ENCODE results near the gene ARHGAP9.

The ARHGAP9 gene

GRCh38 chr12:57471661-57472060 lies 8.0 kb downstream of the ARHGAP9 start:
- no peak for DNase-seq

GRCh38 chr12:57470970-57471656 lies 8.6 kb downstream of the ARHGAP9 start:
- DNase-seq = no peak

GRCh38 chr12:57470286-57470969 lies 9.2 kb downstream of the ARHGAP9 start:
- no peak for DNase-seq

GRCh38 chr12:57469296-57470164 lies 10.1 kb downstream of the ARHGAP9 start:
- DNase-seq = no peak

- DNase-seq = no peak
Measured at GRCh38 chr12:57467915-57468314, 11.8 kb downstream of the ARHGAP9 start.

GRCh38 chr12:57467212-57467874 lies 12.3 kb downstream of the ARHGAP9 start:
- DNase-seq = no peak

- DNase-seq = no peak
Measured at GRCh38 chr12:57465747-57466505, 13.7 kb downstream of the ARHGAP9 start.

- DNase-seq = no peak
Measured at GRCh38 chr12:57465030-57465746, 14.5 kb downstream of the ARHGAP9 start.

- DNase-seq = no peak
Measured at GRCh38 chr12:57464569-57464968, 15.1 kb downstream of the ARHGAP9 start.

- DNase-seq = no peak
Measured at GRCh38 chr12:57462912-57463253, 16.8 kb downstream of the ARHGAP9 start.

- DNase-seq = peak; percentile 91
Measured at GRCh38 chr12:57462251-57462911, 17.3 kb downstream of the ARHGAP9 start.

GRCh38 chr12:57461917-57462250 lies 17.8 kb downstream of the ARHGAP9 start:
- peak; percentile 48 for DNase-seq

- DNase-seq = peak; percentile 79
Measured at GRCh38 chr12:57461276-57461916, 18.3 kb downstream of the ARHGAP9 start.

GRCh38 chr12:57460841-57461275 lies 18.8 kb downstream of the ARHGAP9 start:
- DNase-seq = no peak

- no peak for DNase-seq
Measured at GRCh38 chr12:57460468-57460784, 19.2 kb downstream of the ARHGAP9 start.

GRCh38 chr12:57459750-57460467 lies 19.8 kb downstream of the ARHGAP9 start, which contains the start of gene GLI1:
GLI1 (plus strand) TSS chr12:57459785; CDS start chr12:57463692, 3,907 bp downstream.
- DNase-seq = no peak

- DNase-seq = peak; percentile 95
Measured at GRCh38 chr12:57459055-57459749, 20.5 kb downstream of the ARHGAP9 start.

GRCh38 chr12:57458665-57459054 lies 21.0 kb downstream of the ARHGAP9 start:
- no peak for DNase-seq
